K562 (cell line): ENCODE data around the gene RELL2. TPM values are rescaled to one million over a fixed set of nuclear protein-coding genes. Genes with fewer than 3 reads are reported as not detected.

ENCODE experiments used
- ARNT ChIP-seq, 2 experiments: fragments of 450-650 bp; IDR thresholded peaks; 2 replicates each; pipeline ENCODE4 v1.6.1; 2016; ENCODE audit warnings: mild to moderate bottlenecking in 1 of 2
- CBFB ChIP-seq: sonication (generic); formaldehyde crosslinking; IDR thresholded peaks from 2 replicates; pipeline ENCODE4 v1.4.0; 2020; ENCODE audit warnings: mild to moderate bottlenecking, missing genetic modification reagents
- ETS1 ChIP-seq: conservative IDR thresholded peaks from 2 replicates; pipeline ENCODE4 v1.6.1; 2011; ENCODE audit warnings: low read depth, mild to moderate bottlenecking, low read length; ENCODE audit not compliant: control insufficient read depth
- JUND ChIP-seq, 2 experiments: IDR thresholded peaks; 2 replicates in 1 of 2; 3 replicates in 1 of 2; pipeline ENCODE4 v1.6.1; 2011; ENCODE audit warnings: borderline replicate concordance in 2 of 2, low read depth in 2 of 2, low read length in 2 of 2, improper control_type of control experiment in 1 of 2, missing biosample characterization in 1 of 2, missing genetic modification characterization in 1 of 2, missing genetic modification reagents in 1 of 2
- LEF1 ChIP-seq: fragments of 450-650 bp; IDR thresholded peaks from 2 replicates; pipeline ENCODE4 v1.6.1; 2016; ENCODE audit warnings: mild to moderate bottlenecking
- MEF2A ChIP-seq: IDR thresholded peaks from 2 replicates; pipeline ENCODE4 v1.6.1; 2011; ENCODE audit warnings: low read depth, mild to moderate bottlenecking, low read length, moderate library complexity; ENCODE audit not compliant: control insufficient read depth
- RBM14 ChIP-seq: fragments of 200-400 bp; formaldehyde crosslinking; IDR thresholded peaks from 2 replicates; pipeline ENCODE4 v1.6.1; 2018; ENCODE audit warnings: low read depth, mild to moderate bottlenecking, low read length, moderate library complexity, borderline replicate concordance; ENCODE audit not compliant: insufficient read depth
- SFPQ ChIP-seq: fragments of 200-400 bp; formaldehyde crosslinking; IDR thresholded peaks from 2 replicates; pipeline ENCODE4 v1.6.1; 2017; ENCODE audit warnings: mild to moderate bottlenecking, low read depth, low read length, moderate library complexity
- TFAM ChIP-seq: fragments of 250-450 bp; sonication (Bioruptor Pico); conservative IDR thresholded peaks from 2 replicates; pipeline ENCODE4 v1.5.0; 2021; ENCODE audit warnings: mild to moderate bottlenecking, moderate library complexity
- ZBTB17 ChIP-seq: fragments of 450-650 bp; formaldehyde crosslinking; IDR thresholded peaks from 2 replicates; pipeline ENCODE4 v1.4.0; 2020; ENCODE audit warnings: mild to moderate bottlenecking
- ZNF449 ChIP-seq: fragments of 250-450 bp; sonication (Bioruptor Pico); IDR thresholded peaks from 2 replicates; pipeline ENCODE4 v1.8.0; 2022; ENCODE audit warnings: moderate library complexity, mild to moderate bottlenecking, inconsistent platforms
- ZNF586 ChIP-seq: fragments of 450-650 bp; formaldehyde crosslinking; conservative IDR thresholded peaks from 2 replicates; pipeline ENCODE4 v1.4.0; 2020; ENCODE audit warnings: mild to moderate bottlenecking, moderate library complexity
- polyA plus RNA-seq, 8 experiments: library from polyadenylated mRNA; depleted of rRNA in 4 of 8; stranded (reverse) in 5 of 8; unstranded in 3 of 8; fragments of >200 nt; fragmentation: Nextera tagmentation in 2 of 8; fragmentation: Illumina TruSeq in 1 of 8; extraction: Ambion mirVana in 2 of 8; extraction: Trizol in 1 of 8; gene quantifications; 2 replicates each; pipeline versions ENCODE4 v1.2.1 to v1.2.3, GENCODE V29; 2011 to 2014; ENCODE audit warnings: inconsistent platforms in 1 of 8, missing spikeins in 1 of 8
- total RNA-seq, 7 experiments: library from RNA; depleted of rRNA in 6 of 7; stranded (reverse); fragments of >200 nt in 6 of 7; fragmentation: Illumina TruSeq in 2 of 7; extraction: Trizol in 2 of 7; gene quantifications; 2 replicates each; pipeline versions ENCODE4 v1.2.1 to v1.2.3, GENCODE V29; 2011 to 2021; ENCODE audit warnings: low replicate concordance in 1 of 7
- TF ChIP-seq, protein P1 (sequence below): fragments of 450-650 bp; IDR thresholded peaks from 2 replicates; pipeline ENCODE4 v1.7.1; 2018; ENCODE audit warnings: mild to moderate bottlenecking, low read depth; ENCODE audit not compliant: partially characterized antibody
- TF ChIP-seq, protein P2 (sequence below): fragments of 250-450 bp; sonication (Bioruptor Pico); IDR thresholded peaks from 2 replicates; pipeline ENCODE4 v1.5.0; 2020; ENCODE audit warnings: mild to moderate bottlenecking

Gene RELL2
- total and polyA plus RNA-seq, 9 of the 15 experiments (the other 6 are each of a cell fraction or from before 2014, with no cell fraction given): 0.06 to 36.0 (median 14.3) TPM

GRCh38 chr5:141681695-141682641, 45.2 kb downstream of the RELL2 start, which contains the start of gene ARAP3 (continued):
- TF ChIP-seq ZNF449 (0 out of 2 replicates have a peak, but pooled peaks have one; percentile 19), MEF2A (no peak), SFPQ (no peak), ZNF586 (CRISPR knock-in tag) (no peak), CBFB (CRISPR knock-in tag) (no peak), RBM14 (no peak), LEF1 (0 out of 2 replicates have a peak, but pooled peaks have one; percentile 48), ZBTB17 (CRISPR knock-in tag) (peak; percentile 39; the same call in 1 of the 2 replicates), JUND (IDR thresholded peaks at IDR 0.05; ENCODE audit: borderline replicate concordance, low read depth, low read length) (no peak; the same call in 1 of the 2 replicates), JUND (tag; IDR thresholded peaks at IDR 0.05; ENCODE audit: borderline replicate concordance, low read depth, low read length) (no peak), TFAM (no peak), ETS1 (no peak), ARNT (IDR thresholded peaks at IDR 0.05) (0 out of 4 replicates have a peak, but pooled peaks of 1 of the 2 experiments have one; percentile 7)
- TF ChIP-seq, protein P1, sequence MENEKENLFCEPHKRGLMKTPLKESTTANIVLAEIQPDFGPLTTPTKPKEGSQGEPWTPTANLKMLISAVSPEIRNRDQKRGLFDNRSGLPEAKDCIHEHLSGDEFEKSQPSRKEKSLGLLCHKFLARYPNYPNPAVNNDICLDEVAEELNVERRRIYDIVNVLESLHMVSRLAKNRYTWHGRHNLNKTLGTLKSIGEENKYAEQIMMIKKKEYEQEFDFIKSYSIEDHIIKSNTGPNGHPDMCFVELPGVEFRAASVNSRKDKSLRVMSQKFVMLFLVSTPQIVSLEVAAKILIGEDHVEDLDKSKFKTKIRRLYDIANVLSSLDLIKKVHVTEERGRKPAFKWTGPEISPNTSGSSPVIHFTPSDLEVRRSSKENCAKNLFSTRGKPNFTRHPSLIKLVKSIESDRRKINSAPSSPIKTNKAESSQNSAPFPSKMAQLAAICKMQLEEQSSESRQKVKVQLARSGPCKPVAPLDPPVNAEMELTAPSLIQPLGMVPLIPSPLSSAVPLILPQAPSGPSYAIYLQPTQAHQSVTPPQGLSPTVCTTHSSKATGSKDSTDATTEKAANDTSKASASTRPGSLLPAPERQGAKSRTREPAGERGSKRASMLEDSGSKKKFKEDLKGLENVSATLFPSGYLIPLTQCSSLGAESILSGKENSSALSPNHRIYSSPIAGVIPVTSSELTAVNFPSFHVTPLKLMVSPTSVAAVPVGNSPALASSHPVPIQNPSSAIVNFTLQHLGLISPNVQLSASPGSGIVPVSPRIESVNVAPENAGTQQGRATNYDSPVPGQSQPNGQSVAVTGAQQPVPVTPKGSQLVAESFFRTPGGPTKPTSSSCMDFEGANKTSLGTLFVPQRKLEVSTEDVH: no peak
- TF ChIP-seq, protein P2, sequence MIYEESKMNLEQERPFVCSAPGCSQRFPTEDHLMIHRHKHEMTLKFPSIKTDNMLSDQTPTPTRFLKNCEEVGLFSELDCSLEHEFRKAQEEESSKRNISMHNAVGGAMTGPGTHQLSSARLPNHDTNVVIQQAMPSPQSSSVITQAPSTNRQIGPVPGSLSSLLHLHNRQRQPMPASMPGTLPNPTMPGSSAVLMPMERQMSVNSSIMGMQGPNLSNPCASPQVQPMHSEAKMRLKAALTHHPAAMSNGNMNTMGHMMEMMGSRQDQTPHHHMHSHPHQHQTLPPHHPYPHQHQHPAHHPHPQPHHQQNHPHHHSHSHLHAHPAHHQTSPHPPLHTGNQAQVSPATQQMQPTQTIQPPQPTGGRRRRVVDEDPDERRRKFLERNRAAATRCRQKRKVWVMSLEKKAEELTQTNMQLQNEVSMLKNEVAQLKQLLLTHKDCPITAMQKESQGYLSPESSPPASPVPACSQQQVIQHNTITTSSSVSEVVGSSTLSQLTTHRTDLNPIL (CRISPR knock-in tag): no peak
